ENCODE measurements around the gene PSMA8. TPM values are rescaled to one million over a fixed set of nuclear protein-coding genes. Genes with fewer than 3 reads are reported as not detected.
"Not testable (repeated sequence)": the region's sequence is repeated elsewhere in the genome, so short reads cannot be mapped to it uniquely, and the experiment has no call there.

Gene PSMA8
- total RNA-seq, 1 donor from 2014 or later = not detected

DNA sequence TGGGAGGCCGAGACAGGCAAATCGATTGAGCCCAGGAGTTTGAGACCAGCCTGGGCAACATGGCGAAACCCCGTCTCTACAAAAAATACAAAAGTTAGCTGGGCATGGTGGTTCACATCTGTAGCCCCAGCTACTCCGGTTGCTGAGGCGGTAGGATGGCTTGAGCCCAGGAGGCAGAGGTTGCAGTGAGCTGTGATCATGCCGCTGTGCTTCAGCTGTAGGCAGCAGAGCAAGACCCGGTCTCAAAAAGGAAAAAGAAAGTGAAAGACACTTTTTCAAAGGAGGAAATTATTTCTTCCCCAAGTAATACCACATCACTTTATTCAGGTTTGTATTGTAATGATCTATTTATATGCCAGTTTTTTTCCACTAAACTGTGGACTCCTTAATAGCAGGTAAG, 56.8 kb downstream of the PSMA8 start:
- no peaks in the 10 kb centered on the region for H3K36me3 Mint-ChIP-seq (ENCODE audit: unreplicated experiment)
- no peaks in the 10 kb centered on the region for H3K9me3 Mint-ChIP-seq (ENCODE audit: unreplicated experiment)
- no peaks in the 10 kb centered on the region for H3K4me1 Mint-ChIP-seq (ENCODE audit: low read depth, unreplicated experiment)
- H3K27me3 Mint-ChIP-seq (ENCODE audit: unreplicated experiment) = peaks cover 2% of the 10 kb centered on the region
- no peak for TF ChIP-seq CTCF (IDR thresholded peaks at IDR 0.05; ENCODE audit: partially characterized antibody, unreplicated experiment)
- no peak overlapping the region for H3K4me3 Mint-ChIP-seq (ENCODE audit: unreplicated experiment)
- H3K27ac Mint-ChIP-seq (ENCODE audit: unreplicated experiment) = no peak overlapping the region
- no peak for DNase-seq

- Mint-ChIP-seq H3K4me1 (ENCODE audit: low read depth, unreplicated experiment) (no peaks in the 10 kb centered on the region), H3K27ac (ENCODE audit: unreplicated experiment) (no peak overlapping the region), H3K36me3 (ENCODE audit: unreplicated experiment) (no peaks in the 10 kb centered on the region), H3K27me3 (ENCODE audit: unreplicated experiment) (peaks cover 2% of the 10 kb centered on the region), H3K4me3 (ENCODE audit: unreplicated experiment) (no peak overlapping the region), H3K9me3 (ENCODE audit: unreplicated experiment) (no peaks in the 10 kb centered on the region)
- peak; percentile 20 for TF ChIP-seq CTCF (IDR thresholded peaks at IDR 0.05; ENCODE audit: partially characterized antibody, unreplicated experiment)
- no peak for DNase-seq
Observed at GRCh38 chr18:26192233-26192632, 58.6 kb downstream of the PSMA8 start.

DNA sequence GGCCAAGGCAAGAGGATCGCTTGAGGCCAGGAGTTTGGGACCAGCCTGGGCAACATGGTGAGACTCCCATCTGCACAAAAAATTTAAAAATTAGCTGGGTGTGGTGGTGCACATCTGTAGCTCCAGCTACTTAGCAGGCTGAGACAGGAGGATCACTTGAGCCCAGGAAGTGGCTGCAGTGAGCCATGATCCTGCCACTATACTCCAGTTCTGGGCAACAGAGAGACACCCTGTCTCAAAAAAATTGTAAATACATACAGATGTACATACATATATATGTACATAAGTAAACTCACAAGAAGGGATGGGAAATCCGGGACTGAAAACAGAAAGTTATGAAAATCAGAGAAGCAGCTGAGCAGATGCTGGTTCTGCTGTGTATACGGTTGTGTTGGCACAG, 62.9 kb downstream of the PSMA8 start:
- no peak for DNase-seq
- no peaks in the 10 kb centered on the region for H3K9me3 Mint-ChIP-seq (ENCODE audit: unreplicated experiment)
- H3K4me3 Mint-ChIP-seq (ENCODE audit: unreplicated experiment) = no peak overlapping the region
- H3K27ac Mint-ChIP-seq (ENCODE audit: unreplicated experiment) = no peak overlapping the region
- no peaks in the 10 kb centered on the region for H3K4me1 Mint-ChIP-seq (ENCODE audit: low read depth, unreplicated experiment)
- H3K36me3 Mint-ChIP-seq (ENCODE audit: unreplicated experiment) = peaks cover 6% of the 10 kb centered on the region
- no peak for TF ChIP-seq CTCF (IDR thresholded peaks at IDR 0.05; ENCODE audit: partially characterized antibody, unreplicated experiment)
- H3K27me3 Mint-ChIP-seq (ENCODE audit: unreplicated experiment) = no peaks in the 10 kb centered on the region

DNA sequence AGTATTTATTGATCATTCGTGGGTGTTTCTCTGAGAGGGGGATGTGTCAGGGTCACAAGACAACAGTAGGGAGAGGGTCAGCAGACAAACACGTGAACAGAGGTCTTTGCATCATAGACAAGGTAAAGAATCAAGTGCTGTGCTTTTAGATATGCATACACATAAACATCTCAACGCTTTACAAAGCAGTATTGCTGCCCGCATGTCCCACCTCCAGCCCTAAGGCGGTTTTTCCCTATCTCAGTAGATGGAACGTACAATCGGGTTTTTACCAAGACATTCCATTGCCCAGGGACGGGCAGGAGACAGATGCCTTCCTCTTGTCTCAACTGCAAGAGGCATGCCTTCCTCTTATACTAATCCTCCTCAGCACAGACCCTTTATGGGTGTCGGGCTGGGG, 68.3 kb downstream of the PSMA8 start:
- H3K9me3 Mint-ChIP-seq (ENCODE audit: unreplicated experiment); DNase-seq; H3K27me3 Mint-ChIP-seq (ENCODE audit: unreplicated experiment); H3K36me3 Mint-ChIP-seq (ENCODE audit: unreplicated experiment); H3K27ac Mint-ChIP-seq (ENCODE audit: unreplicated experiment); H3K4me1 Mint-ChIP-seq (ENCODE audit: low read depth, unreplicated experiment); H3K4me3 Mint-ChIP-seq (ENCODE audit: unreplicated experiment): not testable (repeated sequence)

DNA sequence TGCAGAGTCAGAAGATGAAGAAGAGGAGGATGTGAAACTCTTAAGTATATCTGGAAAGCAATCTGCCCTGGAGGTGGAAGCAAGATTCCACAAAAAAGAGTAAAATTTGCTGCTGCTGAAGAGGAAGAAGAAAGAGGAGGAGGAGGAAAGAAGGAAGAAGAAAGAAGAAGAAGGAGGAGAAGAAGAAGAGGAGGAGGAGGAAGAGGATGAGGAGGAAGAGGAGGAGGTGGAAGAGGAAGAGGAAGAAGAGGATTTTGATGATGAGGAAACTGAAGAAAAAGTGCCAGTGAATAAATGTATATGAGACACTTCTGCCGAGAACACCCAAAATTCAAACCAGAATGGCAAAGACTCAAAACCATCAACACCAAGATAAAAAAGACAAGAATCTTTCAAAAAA, 71.6 kb downstream of the PSMA8 start:
- DNase-seq = no peak
- Mint-ChIP-seq H3K9me3 (ENCODE audit: unreplicated experiment) (no peaks in the 10 kb centered on the region), H3K36me3 (ENCODE audit: unreplicated experiment) (peaks cover 6% of the 10 kb centered on the region), H3K27ac (ENCODE audit: unreplicated experiment) (no peak overlapping the region), H3K4me3 (ENCODE audit: unreplicated experiment) (no peak overlapping the region), H3K27me3 (ENCODE audit: unreplicated experiment) (peaks cover 2% of the 10 kb centered on the region), H3K4me1 (ENCODE audit: low read depth, unreplicated experiment) (no peaks in the 10 kb centered on the region)
- no peak for TF ChIP-seq CTCF (IDR thresholded peaks at IDR 0.05; ENCODE audit: partially characterized antibody, unreplicated experiment)

- TF ChIP-seq CTCF (IDR thresholded peaks at IDR 0.05; ENCODE audit: partially characterized antibody, unreplicated experiment) = no peak
- no peak overlapping the region for H3K4me3 Mint-ChIP-seq (ENCODE audit: unreplicated experiment)
- H3K36me3 Mint-ChIP-seq (ENCODE audit: unreplicated experiment) = no peaks in the 10 kb centered on the region
- no peak overlapping the region for H3K27ac Mint-ChIP-seq (ENCODE audit: unreplicated experiment)
- no peaks in the 10 kb centered on the region for H3K4me1 Mint-ChIP-seq (ENCODE audit: low read depth, unreplicated experiment)
- H3K9me3 Mint-ChIP-seq (ENCODE audit: unreplicated experiment) = no peaks in the 10 kb centered on the region
- H3K27me3 Mint-ChIP-seq (ENCODE audit: unreplicated experiment) = peaks cover 2% of the 10 kb centered on the region
- DNase-seq = no peak
Observed at GRCh38 chr18:26206488-26206887, 72.8 kb downstream of the PSMA8 start.

All from glutamatergic neuron (in vitro differentiated cells).